Gastrocnemius medialis (tissue), 4 donors: Measurements from ENCODE around the gene CEP170B.

Experiments
- POLR2A ChIP-seq, 2 donors: fragments of 450-650 bp; IDR thresholded peaks; one replicate each; pipeline ENCODE4 v1.6.1; 2017; ENCODE audit warnings: antibody characterized with exemption in 2 of 2, mild to moderate bottlenecking in 2 of 2, moderate library complexity in 2 of 2
- TF ChIP-seq, protein P1 (sequence below), 5 experiments: fragments of 450-650 bp in 3 of 5; fragments of 200-600 bp in 2 of 5; sonication (generic) in 2 of 5; IDR thresholded peaks in 4 of 5; conservative IDR thresholded peaks in 1 of 5; 1 replicate in 4 of 5; 2 replicates in 1 of 5; pipeline ENCODE4 v1.5.1; 2016 to 2019; ENCODE audit warnings: antibody characterized with exemption in 5 of 5, mild to moderate bottlenecking in 3 of 5, moderate library complexity in 3 of 5

DNA sequence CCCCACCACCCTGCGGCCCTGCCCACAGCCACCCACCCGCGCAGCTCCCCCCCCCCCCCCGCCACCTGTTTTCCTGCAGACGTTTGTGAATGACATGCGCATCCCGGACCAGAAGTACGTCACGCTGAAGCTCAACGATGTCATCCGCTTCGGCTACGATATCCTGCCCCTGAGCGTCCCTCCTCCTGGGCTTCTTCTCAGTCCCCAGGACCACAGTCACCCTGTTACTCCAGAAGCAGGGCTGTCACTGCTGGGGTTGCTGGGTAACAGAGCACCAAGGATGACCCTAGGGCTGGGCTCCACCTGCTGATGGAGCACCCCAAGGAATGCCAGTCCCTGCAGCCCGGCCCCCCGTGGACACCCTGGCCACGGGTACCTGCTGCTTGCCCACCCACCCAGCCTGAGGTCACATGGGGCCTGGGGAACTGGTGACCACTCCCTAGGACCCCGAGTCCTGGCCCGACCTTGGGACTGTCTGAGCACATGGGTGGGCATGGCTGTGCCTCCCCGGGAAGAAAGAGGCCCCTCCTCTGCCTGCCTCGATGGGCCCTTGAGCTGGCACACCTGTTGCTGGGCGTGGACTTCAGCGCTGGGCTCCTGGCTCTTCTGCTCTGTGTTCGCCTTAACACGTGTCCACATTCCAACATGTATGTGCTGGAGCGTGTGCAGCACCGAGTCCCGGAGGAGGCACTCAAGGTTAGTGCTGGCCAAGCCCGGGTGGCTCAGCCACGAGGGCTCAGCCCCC, 12.9 kb downstream of the CEP170B start:
- TF ChIP-seq, protein P1, sequence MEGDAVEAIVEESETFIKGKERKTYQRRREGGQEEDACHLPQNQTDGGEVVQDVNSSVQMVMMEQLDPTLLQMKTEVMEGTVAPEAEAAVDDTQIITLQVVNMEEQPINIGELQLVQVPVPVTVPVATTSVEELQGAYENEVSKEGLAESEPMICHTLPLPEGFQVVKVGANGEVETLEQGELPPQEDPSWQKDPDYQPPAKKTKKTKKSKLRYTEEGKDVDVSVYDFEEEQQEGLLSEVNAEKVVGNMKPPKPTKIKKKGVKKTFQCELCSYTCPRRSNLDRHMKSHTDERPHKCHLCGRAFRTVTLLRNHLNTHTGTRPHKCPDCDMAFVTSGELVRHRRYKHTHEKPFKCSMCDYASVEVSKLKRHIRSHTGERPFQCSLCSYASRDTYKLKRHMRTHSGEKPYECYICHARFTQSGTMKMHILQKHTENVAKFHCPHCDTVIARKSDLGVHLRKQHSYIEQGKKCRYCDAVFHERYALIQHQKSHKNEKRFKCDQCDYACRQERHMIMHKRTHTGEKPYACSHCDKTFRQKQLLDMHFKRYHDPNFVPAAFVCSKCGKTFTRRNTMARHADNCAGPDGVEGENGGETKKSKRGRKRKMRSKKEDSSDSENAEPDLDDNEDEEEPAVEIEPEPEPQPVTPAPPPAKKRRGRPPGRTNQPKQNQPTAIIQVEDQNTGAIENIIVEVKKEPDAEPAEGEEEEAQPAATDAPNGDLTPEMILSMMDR (IDR thresholded peaks at IDR 0.05 in 4 of 5, conservative IDR thresholded peaks at IDR 0.05 in 1 of 5), result no peak
- TF ChIP-seq POLR2A (IDR thresholded peaks at IDR 0.05), result no peak
